ENCODE measurements around the gene TEX54.

TEX54 gene

DNA sequence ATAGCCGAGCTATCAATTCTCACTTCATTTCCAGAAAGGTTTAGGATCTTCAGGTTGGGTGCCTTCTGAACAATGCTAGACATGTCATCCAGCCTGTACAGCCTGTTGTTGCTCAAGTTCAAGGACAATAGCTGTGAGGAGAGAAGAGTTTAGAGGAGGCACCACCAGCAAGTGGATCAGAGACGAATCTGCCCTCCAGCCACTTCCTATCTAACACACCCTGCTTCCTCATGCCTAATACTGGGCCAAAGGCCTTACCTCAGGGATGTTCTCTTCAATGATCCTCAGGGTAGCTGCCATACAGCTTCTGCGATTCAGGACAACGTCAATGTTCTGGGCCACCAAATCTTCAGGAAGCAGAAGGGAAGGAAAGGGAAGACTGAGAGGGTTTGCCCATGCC lies 31.6 kb downstream of the TEX54 start:
- DNase-seq (ENCODE audit: low read depth) = no peak
- TF ChIP-seq, protein P1, sequence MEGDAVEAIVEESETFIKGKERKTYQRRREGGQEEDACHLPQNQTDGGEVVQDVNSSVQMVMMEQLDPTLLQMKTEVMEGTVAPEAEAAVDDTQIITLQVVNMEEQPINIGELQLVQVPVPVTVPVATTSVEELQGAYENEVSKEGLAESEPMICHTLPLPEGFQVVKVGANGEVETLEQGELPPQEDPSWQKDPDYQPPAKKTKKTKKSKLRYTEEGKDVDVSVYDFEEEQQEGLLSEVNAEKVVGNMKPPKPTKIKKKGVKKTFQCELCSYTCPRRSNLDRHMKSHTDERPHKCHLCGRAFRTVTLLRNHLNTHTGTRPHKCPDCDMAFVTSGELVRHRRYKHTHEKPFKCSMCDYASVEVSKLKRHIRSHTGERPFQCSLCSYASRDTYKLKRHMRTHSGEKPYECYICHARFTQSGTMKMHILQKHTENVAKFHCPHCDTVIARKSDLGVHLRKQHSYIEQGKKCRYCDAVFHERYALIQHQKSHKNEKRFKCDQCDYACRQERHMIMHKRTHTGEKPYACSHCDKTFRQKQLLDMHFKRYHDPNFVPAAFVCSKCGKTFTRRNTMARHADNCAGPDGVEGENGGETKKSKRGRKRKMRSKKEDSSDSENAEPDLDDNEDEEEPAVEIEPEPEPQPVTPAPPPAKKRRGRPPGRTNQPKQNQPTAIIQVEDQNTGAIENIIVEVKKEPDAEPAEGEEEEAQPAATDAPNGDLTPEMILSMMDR (conservative IDR thresholded peaks at IDR 0.05; ENCODE audit: low read depth, low read length) = no peak

DNA sequence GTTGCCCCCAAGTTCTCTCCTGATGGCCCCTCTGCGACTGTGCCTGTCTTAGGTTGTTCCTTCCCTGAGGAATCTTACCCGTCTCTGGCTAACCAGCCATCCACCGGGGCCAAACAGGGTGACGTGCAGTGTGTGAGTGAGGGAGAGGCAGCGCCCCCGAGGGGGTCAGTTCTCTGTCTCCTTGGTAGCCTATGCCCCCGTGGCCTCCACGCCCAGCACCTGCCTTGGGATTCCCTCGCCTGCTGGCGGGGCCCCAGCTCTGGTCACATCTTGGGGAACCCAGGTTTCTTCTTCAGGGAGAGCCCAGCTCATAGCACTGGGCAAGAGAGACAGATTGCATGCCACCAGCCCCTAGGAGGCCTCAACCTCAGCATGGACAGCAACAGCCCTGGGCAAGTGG lies 33.2 kb downstream of the TEX54 start:
- TF ChIP-seq, protein P1 (conservative IDR thresholded peaks at IDR 0.05; ENCODE audit: low read depth, low read length) = no peak
- no peak for DNase-seq (ENCODE audit: low read depth)
- no peak overlapping the region for H3K4me3 ChIP-seq (ENCODE audit: low read length)

More for the DNA sequence above, 31.6 kb downstream of the TEX54 start:
- H3K4me3 ChIP-seq (ENCODE audit: low read length) = no peak overlapping the region

DNA sequence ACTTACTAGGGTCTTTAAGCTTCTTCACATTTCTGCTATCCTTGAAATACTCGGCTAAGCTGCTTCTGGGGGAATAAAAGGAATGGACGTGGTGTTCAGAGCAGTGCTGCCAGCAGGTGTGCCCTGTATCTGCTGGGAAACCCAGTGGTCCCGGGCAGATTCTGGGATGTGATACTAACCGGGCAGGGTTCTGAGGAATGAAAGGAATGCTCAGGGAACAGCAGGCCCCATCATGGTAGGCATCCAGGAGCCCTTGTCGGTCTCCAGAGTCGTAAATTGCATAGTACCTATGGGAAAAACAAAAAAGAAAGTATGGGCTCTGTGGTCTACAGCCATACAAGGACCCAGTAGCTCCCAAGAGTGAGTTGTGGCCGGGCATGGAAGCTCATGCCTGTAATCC lies 36.4 kb downstream of the TEX54 start:
- no peak overlapping the region for H3K4me3 ChIP-seq (ENCODE audit: low read length)
- TF ChIP-seq, protein P1 (conservative IDR thresholded peaks at IDR 0.05; ENCODE audit: low read depth, low read length) = no peak
- DNase-seq (ENCODE audit: low read depth) = no peak

DNA sequence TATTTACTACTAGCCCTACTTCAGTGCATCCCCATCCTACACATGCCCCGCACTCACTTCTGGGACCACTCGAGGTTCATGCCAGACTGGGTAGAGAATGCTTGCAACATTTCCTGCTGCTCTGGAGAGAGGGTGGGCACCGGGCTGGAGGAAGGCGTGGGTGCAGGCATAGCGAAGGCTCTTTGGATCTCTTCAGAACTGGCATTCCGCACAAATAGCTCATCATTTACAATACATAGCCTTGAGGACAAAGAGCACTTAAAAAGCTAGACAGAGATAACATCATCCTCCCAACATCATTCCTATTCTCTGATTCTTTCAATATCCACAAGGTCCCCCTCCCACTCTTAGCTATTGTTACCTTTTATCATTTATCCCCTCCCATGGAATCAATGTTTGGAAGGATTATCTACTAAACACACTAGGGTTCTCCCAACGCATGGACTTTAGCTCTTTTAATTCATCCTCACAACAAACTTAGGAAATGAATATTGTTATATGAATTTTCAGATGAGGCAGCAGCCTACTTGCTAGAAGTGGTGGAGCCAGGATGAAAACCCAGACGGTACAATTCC lies 38.4 kb downstream of the TEX54 start:
- TF ChIP-seq, protein P1 (conservative IDR thresholded peaks at IDR 0.05; ENCODE audit: low read depth, low read length) = no peak
- H3K4me3 ChIP-seq (ENCODE audit: low read length) = no peak overlapping the region
- DNase-seq (ENCODE audit: low read depth) = no peak

DNA sequence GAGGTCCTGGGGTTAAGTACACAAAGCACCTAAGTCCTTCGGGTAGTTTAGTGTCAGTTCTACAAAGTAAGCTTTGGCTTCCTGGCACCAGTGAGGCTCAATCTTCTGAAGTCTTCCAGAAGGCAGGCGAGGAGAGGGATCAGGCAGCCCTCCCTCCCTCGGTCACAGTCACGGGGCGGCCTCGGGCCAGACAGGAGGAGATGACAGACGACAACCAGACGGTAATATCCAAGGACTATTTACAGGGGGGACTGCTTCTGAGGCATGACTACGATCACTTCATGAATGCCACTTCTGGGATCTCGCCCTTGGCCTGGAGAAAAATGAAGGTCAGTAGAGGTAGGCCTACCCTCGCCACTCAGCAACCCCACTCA lies 40.5 kb downstream of the TEX54 start:
- TF ChIP-seq, protein P1 (conservative IDR thresholded peaks at IDR 0.05; ENCODE audit: low read depth, low read length) = no peak
- H3K4me3 ChIP-seq (ENCODE audit: low read length) = peak overlapping the region; percentile 25
- DNase-seq (ENCODE audit: low read depth) = no peak

DNA sequence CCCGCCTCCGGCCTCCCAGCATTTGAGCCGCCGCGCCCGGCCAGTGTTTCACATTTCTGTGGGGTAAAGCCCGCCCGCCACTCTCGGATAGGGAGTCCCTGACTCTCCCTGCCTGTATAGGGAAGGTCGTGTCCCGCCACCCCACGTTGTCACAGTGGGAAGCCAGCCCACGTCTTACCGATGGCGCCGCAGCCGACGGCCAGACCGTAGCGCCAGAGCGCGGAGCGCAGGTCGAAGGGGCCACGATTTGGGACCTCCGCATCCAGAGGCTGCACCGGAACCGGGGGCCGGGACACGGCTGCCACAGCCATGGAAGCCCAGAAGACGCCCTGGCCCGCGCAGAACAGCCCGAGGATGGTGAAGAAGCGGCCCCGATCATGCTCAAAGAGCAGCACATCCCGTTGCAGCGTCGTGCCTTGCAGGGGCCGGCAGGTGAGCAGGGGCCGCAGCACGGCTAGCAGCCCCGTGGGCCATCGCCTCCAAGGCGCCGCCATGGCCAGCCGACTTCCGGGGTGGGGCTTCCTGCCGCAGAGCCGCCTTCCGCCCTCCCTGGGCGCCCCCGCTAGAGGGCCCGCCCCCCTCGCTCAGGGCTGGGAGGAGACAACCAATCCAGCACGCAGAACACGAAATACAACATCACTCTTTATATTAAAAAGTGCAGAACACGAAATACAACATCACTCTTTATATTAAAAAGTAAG lies 41.0 kb downstream of the TEX54 start, which contains the start of gene TMEM223:
TMEM223 (minus strand) TSS at position 506 of the 701 bp plus-strand sequence; CDS start at position 494, 12 bp downstream.
- TF ChIP-seq, protein P1 (conservative IDR thresholded peaks at IDR 0.05; ENCODE audit: low read depth, low read length) = no peak
- H3K4me3 ChIP-seq (ENCODE audit: low read length) = peak within 1 kb of the TSS; percentile 90
- peak; percentile 25 for DNase-seq (ENCODE audit: low read depth)

DNA sequence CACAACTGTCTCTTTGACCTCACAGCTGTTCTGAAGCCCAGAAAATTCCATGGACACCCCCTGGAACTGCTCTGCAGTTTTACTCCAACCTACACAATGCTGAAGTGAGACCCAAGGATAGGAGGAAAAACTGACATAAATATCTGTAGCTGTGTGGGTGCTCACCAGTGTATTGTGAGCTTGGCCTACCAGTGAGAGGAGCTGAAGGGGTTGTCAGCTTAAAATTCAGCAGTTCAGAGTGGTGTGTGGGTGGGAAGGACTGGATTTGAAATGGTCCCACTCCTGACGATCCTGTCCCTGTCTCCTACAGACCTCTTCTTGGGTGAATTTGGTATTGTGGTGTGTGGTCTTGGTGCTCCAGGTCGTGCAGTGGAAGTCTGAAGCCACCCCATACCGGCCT lies 43.1 kb downstream of the TEX54 start:
- H3K4me3 ChIP-seq (ENCODE audit: low read length) = no peak overlapping the region
- DNase-seq (ENCODE audit: low read depth) = no peak
- TF ChIP-seq, protein P1 (conservative IDR thresholded peaks at IDR 0.05; ENCODE audit: low read depth, low read length) = no peak

Data from retinal pigment epithelial cell (primary cell).